Measurements from ENCODE around the gene MPPED1. TPM values are rescaled to one million over a fixed set of nuclear protein-coding genes. Genes with fewer than 3 reads are reported as not detected.

MPPED1 gene
- total RNA-seq, 1 donor from 2014 or later: 1.7 TPM

- H3K36me3 Mint-ChIP-seq (ENCODE audit: low read depth): no peaks in the 10 kb centered on the region
- no peak for DNase-seq (ENCODE audit: low read depth, low spot score)
- no peaks in the 10 kb centered on the region for H3K9me3 Mint-ChIP-seq
- peaks cover 20% of the 10 kb centered on the region for H3K4me1 Mint-ChIP-seq
- no peaks in the 10 kb centered on the region for H3K27me3 Mint-ChIP-seq (ENCODE audit: low read depth)
- TF ChIP-seq CTCF (conservative IDR thresholded peaks at IDR 0.05): no peak
- no peak overlapping the region for H3K27ac Mint-ChIP-seq (ENCODE audit: unreplicated experiment)
- no peak overlapping the region for H3K4me3 Mint-ChIP-seq
These were observed 63.8 kb downstream of the MPPED1 start for GRCh38 chr22:43475549-43476076.

- Mint-ChIP-seq H3K36me3 (ENCODE audit: low read depth) (no peaks in the 10 kb centered on the region), H3K4me1 (peaks cover 20% of the 10 kb centered on the region), H3K27ac (ENCODE audit: unreplicated experiment) (no peak overlapping the region), H3K9me3 (no peaks in the 10 kb centered on the region), H3K27me3 (ENCODE audit: low read depth) (no peaks in the 10 kb centered on the region), H3K4me3 (no peak overlapping the region)
- no peak for DNase-seq (ENCODE audit: low read depth, low spot score)
- peak; percentile 18 for TF ChIP-seq CTCF (conservative IDR thresholded peaks at IDR 0.05)
These were observed 64.5 kb downstream of the MPPED1 start for GRCh38 chr22:43476341-43476740.

GRCh38 chr22:43476751-43477725, 65.2 kb downstream of the MPPED1 start:
- no peak for DNase-seq (ENCODE audit: low read depth, low spot score)
- no peak overlapping the region for H3K4me3 Mint-ChIP-seq

GRCh38 chr22:43477966-43478365, 66.2 kb downstream of the MPPED1 start:
- no peak for DNase-seq (ENCODE audit: low read depth, low spot score)
- H3K4me3 Mint-ChIP-seq: no peak overlapping the region
- no peak overlapping the region for H3K27ac Mint-ChIP-seq (ENCODE audit: unreplicated experiment)
- no peaks in the 10 kb centered on the region for H3K9me3 Mint-ChIP-seq
- H3K36me3 Mint-ChIP-seq (ENCODE audit: low read depth): no peaks in the 10 kb centered on the region
- peaks cover 18% of the 10 kb centered on the region for H3K4me1 Mint-ChIP-seq
- H3K27me3 Mint-ChIP-seq (ENCODE audit: low read depth): no peaks in the 10 kb centered on the region
- TF ChIP-seq CTCF (conservative IDR thresholded peaks at IDR 0.05): no peak

More at GRCh38 chr22:43476751-43477725, 65.2 kb downstream of the MPPED1 start:
- Mint-ChIP-seq H3K9me3 (no peaks in the 10 kb centered on the region), H3K27ac (ENCODE audit: unreplicated experiment) (no peak overlapping the region), H3K36me3 (ENCODE audit: low read depth) (no peaks in the 10 kb centered on the region), H3K4me1 (peaks cover 20% of the 10 kb centered on the region), H3K27me3 (ENCODE audit: low read depth) (no peaks in the 10 kb centered on the region)
- no peak for TF ChIP-seq CTCF (conservative IDR thresholded peaks at IDR 0.05)

GRCh38 chr22:43478621-43479300, 66.9 kb downstream of the MPPED1 start:
- Mint-ChIP-seq H3K27ac (ENCODE audit: unreplicated experiment) (no peak overlapping the region), H3K4me1 (peaks cover 16% of the 10 kb centered on the region), H3K9me3 (no peaks in the 10 kb centered on the region), H3K36me3 (ENCODE audit: low read depth) (no peaks in the 10 kb centered on the region), H3K27me3 (ENCODE audit: low read depth) (no peaks in the 10 kb centered on the region), H3K4me3 (no peak overlapping the region)
- TF ChIP-seq CTCF (conservative IDR thresholded peaks at IDR 0.05): no peak
- no peak for DNase-seq (ENCODE audit: low read depth, low spot score)
